Naive thymus-derived CD8-positive, alpha-beta T cell (primary cell): ENCODE measurements around the gene PIK3R2. TPM values are rescaled to one million over a fixed set of nuclear protein-coding genes. Genes with fewer than 3 reads are reported as not detected.
"Not testable (repeated sequence)": the region's sequence is repeated elsewhere in the genome, so short reads cannot be mapped to it uniquely, and the experiment has no call there.

Experiments used
- ATAC-seq, 2 donors: fragments of 150-1000 bp; cut with Tn5 transposase in 1 of 2; sonication (Bioruptor Pico), chemical (Tn5 transposase) in 1 of 2; 1 replicate in 1 of 2; 2 replicates in 1 of 2; pipeline ENCODE4 v1.10.0; 2021; ENCODE audit warnings: mild to moderate bottlenecking in 2 of 2, moderate library complexity in 2 of 2
- POLR2A ChIA-PET: fragments of 350-600 bp; sonication (Branson Sonifier 250); formaldehyde crosslinking; loops from one replicate; lab custom pipeline; 2021; ENCODE audit warnings: antibody characterized with exemption; lab: Charles Lee
- DNase-seq, 10 donors: peaks; one replicate each; pipeline versions ENCODE4 v3.0.0 to v3.0.0-alpha.2; 2020 to 2022
- H3K27ac Mint-ChIP-seq, 10 donors: one replicate each; pipeline ENCODE4 v1.8.0; 2020 to 2022; ENCODE audit warnings: mild to moderate bottlenecking in 10 of 10, mixed read lengths in 10 of 10, moderate library complexity in 4 of 10, inconsistent platforms in 1 of 10
- H3K27me3 Mint-ChIP-seq, 5 donors: one replicate each; pipeline ENCODE4 v1.8.0; 2021 to 2022; ENCODE audit warnings: mixed read lengths in 5 of 5
- H3K36me3 Mint-ChIP-seq, 3 donors: one replicate each; pipeline ENCODE4 v1.8.0; 2020 to 2022; ENCODE audit warnings: mixed read lengths in 3 of 3, mild to moderate bottlenecking in 2 of 3, inconsistent platforms in 1 of 3
- H3K4me1 Mint-ChIP-seq, 4 donors: one replicate each; pipeline ENCODE4 v1.8.0; 2021 to 2022; ENCODE audit warnings: mixed read lengths in 4 of 4
- H3K4me3 Mint-ChIP-seq, 10 donors: one replicate each; pipeline ENCODE4 v1.8.0; 2020 to 2022; ENCODE audit warnings: mild to moderate bottlenecking in 10 of 10, mixed read lengths in 10 of 10, moderate library complexity in 6 of 10, inconsistent platforms in 1 of 10
- H3K9me3 Mint-ChIP-seq, 9 donors: one replicate each; pipeline ENCODE4 v1.8.0; 2020 to 2022; ENCODE audit warnings: mixed read lengths in 9 of 9, mild to moderate bottlenecking in 3 of 9, inconsistent platforms in 1 of 9, moderate library complexity in 1 of 9
- polyA plus RNA-seq, 3 donors: library from polyadenylated mRNA; unstranded; fragments of 300-500 nt; fragmentation: Illumina TruSeq; gene quantifications; one replicate each; pipeline ENCODE4 v1.2.3, GENCODE V29; 2021
- total RNA-seq, 8 experiments: library from RNA in 2 of 8; stranded (reverse) in 2 of 8; gene quantifications; one replicate each; pipeline ENCODE4 v1.2.3 and lab custom pipeline; 2021 to 2026

Gene PIK3R2
- total and polyA plus RNA-seq, 5 experiments from 2014 or later, result 1.5 to 21.5 (median 11.7) TPM

DNA sequence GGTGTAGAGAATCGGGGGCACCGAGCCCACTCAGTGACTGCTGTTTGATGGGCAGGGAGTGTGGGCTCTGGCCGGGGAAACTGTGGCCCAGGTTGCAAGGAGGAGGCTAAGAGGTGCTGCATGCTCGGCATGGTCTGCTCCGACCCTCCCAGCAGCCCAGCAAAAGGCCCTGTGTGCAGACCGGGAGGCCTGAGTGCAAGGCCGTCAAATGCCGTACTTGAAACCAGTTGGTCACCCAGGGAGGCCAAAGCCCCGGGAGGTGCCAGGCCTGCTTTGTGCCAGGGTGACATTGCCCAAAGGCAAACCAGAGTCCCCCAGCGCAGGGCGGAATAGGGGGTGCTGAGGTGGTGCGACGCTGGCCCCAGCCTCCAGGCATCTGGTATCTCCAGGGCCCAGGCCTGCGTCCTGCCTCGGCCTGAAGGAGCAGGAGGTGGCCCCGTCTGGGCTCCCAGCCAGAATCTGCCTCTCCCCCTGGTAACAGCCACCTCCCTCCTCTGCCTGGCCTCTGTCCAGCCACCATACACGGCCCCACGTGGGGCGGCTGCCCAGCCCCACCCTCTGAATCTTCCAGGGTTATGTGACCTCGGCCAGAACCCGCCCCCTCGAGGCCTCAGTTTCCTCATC is 4.0 kb downstream of the PIK3R2 start:
- no peak overlapping the region for H3K27ac Mint-ChIP-seq
- H3K27me3 Mint-ChIP-seq, result no peaks in the 10 kb centered on the region
- DNase-seq, result no peak
- no peaks in the 10 kb centered on the region for H3K9me3 Mint-ChIP-seq
- H3K4me1 Mint-ChIP-seq, result peaks cover 16 to 34% (median 30%) of the 10 kb centered on the region in 4 donors
- H3K4me3 Mint-ChIP-seq, result no peak overlapping the region
- H3K36me3 Mint-ChIP-seq, result peaks cover 0 to 3% (median 0%) of the 10 kb centered on the region in 3 donors
- POLR2A ChIA-PET, result no interaction called here
- ATAC-seq, result no peak

DNA sequence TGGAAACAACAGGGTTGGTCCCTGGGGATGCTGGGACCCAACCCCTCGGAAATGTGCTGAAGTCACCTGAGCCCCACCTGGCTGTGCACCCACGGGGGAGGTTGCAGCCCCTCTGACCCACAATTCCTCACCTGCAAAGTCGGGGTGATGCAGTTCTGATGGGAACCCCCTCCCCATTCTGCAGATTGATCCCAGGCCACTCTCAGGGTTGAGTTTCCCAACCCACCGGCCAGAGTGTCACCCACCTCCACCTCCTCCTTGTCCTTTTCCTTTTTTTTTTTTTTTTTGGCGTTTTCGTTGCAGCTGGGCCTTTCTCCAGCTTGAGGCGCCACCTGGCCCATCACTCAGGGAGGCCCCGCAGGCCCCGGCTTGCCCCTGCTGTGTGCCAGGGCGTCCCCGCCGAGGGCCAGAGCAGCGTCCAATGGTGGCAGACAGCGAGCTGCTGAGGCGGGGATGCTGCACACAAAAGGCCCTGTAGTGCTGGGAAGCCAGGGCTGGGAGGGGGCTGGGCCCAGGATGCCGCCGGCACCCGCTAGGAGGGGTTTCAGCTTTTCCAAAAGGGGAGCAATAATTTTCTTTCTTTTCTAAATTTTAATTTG is 4.6 kb downstream of the PIK3R2 start:
- DNase-seq (no peak), ATAC-seq (no peak)
- peaks cover 0 to 3% (median 0%) of the 10 kb centered on the region in 3 donors for H3K36me3 Mint-ChIP-seq
- no peaks in the 10 kb centered on the region for H3K9me3 Mint-ChIP-seq
- POLR2A ChIA-PET, result interaction anchor here (0.7 kb wide), 1 partner anchor 15 kb away, joined by 5 read pairs; no protein-coding TSS in a partner anchor
- H3K4me1 Mint-ChIP-seq, result peaks cover 12 to 31% (median 24%) of the 10 kb centered on the region in 4 donors
- H3K27ac Mint-ChIP-seq, result no peak overlapping the region
- no peaks in the 10 kb centered on the region for H3K27me3 Mint-ChIP-seq
- no peak overlapping the region for H3K4me3 Mint-ChIP-seq

DNA sequence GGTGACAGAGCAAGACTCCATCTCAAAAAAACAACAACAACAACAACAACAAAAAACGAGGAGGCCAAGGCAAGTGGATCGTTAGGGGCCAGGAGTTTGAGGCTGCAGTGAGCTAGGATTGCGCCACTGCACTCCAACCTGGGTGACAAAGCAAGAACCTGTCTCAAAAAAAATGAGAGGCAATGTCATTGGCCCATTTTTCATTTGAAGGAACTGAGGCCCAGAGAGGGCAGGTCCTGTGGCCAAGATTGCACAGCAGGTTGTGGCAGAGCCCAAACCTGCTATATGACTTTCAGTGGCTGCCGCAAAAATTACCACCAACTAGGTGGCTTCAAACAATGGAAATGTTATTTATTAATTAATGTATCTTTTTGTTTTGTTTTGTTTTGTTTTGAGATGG is 5.5 kb downstream of the PIK3R2 start:
- peaks cover 0 to 8% (median 0%) of the 10 kb centered on the region in 3 donors for H3K36me3 Mint-ChIP-seq
- ATAC-seq (no peak), DNase-seq (no peak)
- H3K27ac Mint-ChIP-seq, result peak overlapping the region in 1 of 10 donors; percentile 15
- no peaks in the 10 kb centered on the region for H3K9me3 Mint-ChIP-seq
- no peak overlapping the region for H3K4me3 Mint-ChIP-seq
- no peaks in the 10 kb centered on the region for H3K27me3 Mint-ChIP-seq
- POLR2A ChIA-PET, result interaction anchor here (0.7 kb wide), 1 partner anchor 47 kb away, joined by 3 read pairs; no protein-coding TSS in a partner anchor
- H3K4me1 Mint-ChIP-seq, result peaks cover 11 to 31% (median 23%) of the 10 kb centered on the region in 4 donors

DNA sequence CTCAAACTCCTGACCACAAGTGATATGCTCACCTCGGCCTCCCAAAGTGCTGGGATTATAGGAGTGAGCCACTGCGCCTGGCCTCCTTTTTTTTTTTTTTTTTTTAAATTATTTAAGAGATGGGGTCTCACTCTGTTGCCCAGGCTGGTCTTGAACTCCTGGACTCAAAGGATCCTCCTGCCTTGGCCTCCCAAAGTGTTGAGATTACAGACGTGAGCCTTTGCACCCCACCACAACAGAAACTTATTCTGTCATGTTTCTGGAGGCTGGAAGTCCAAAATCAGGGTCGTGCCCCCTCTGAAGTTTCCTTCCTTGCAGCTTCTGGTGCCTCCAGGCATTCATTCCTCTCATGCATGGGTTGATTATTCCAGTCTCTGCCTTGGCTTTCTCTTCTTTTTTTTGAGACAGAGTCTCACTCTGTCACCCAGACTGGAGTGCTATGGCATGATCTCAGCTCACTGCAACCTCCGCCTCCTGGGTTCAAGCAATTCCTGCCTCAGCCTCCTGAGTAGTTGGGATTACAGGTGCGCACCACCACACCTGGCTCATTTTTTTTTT is 6.2 kb downstream of the PIK3R2 start:
- H3K4me3 Mint-ChIP-seq, DNase-seq, H3K27ac Mint-ChIP-seq, ATAC-seq, H3K9me3 Mint-ChIP-seq, H3K27me3 Mint-ChIP-seq: not testable (repeated sequence)
- POLR2A ChIA-PET, result interaction anchor here (1.0 to 1.8 kb wide), 2 partner anchors 68 to 159 kb away, joined by 4 to 9 read pairs; no protein-coding TSS in a partner anchor
- Mint-ChIP-seq H3K4me1 (peaks cover 8 to 26% (median 19%) of the 10 kb centered on the region in 4 donors), H3K36me3 (peaks cover 0 to 13% (median 0%) of the 10 kb centered on the region in 3 donors)

DNA sequence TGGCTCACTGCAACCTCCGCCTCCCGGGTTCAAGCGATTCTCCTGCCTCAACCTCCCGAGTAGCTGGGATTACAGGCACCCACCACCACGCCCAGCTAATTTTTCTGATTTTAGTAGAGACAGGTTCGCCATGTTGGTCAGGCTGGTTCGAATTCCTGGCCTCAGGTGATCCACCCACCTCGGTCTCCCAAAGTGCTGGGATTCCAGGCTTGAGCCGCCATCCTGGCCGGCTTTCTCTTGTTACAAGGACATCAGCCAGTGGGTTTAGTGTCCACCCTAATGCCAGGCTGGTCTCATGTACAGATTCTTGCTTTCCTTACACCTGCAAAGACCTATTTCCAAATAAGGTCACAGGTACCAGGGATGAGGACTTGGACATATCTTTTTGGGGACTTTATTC is 6.8 kb downstream of the PIK3R2 start:
- peaks cover 0 to 14% (median 0%) of the 10 kb centered on the region in 3 donors for H3K36me3 Mint-ChIP-seq
- DNase-seq (no peak), ATAC-seq (no peak)
- no peak overlapping the region for H3K4me3 Mint-ChIP-seq
- H3K9me3 Mint-ChIP-seq, result no peaks in the 10 kb centered on the region
- H3K27me3 Mint-ChIP-seq, result no peaks in the 10 kb centered on the region
- H3K4me1 Mint-ChIP-seq, result peaks cover 4 to 21% (median 13%) of the 10 kb centered on the region in 4 donors
- peak overlapping the region in 1 of 10 donors; percentile 70 for H3K27ac Mint-ChIP-seq
- POLR2A ChIA-PET, result interaction anchor here (1.0 to 1.8 kb wide), 2 partner anchors 69 to 160 kb away, joined by 4 to 9 read pairs; no protein-coding TSS in a partner anchor

DNA sequence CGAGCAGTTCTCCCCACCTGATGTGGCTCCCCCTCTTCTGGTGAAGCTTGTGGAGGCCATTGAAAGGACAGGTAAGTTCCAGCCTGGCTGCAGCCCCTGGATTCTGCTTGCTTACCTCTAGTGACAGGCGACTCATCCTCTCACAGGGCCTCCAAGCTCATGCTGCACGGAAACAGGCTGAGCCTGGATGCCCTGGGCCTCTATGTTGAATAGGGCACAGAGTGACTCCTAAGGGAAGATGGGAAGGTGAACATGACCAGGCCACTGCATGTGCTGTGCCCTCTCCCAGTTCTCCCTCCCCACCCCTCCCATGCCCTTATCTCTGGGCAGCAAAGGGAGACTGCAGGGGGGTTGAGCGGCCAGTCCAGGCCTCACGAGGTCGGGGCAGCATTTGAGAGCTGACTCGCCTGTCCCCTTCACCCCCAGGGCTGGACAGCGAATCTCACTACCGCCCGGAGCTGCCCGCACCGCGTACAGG is 7.6 kb downstream of the PIK3R2 start:
- no peaks in the 10 kb centered on the region for H3K27me3 Mint-ChIP-seq
- DNase-seq, result no peak
- H3K4me1 Mint-ChIP-seq, result peaks cover 2 to 18% (median 13%) of the 10 kb centered on the region in 4 donors
- no peaks in the 10 kb centered on the region for H3K9me3 Mint-ChIP-seq
- peaks cover 0 to 18% (median under 1%) of the 10 kb centered on the region in 3 donors for H3K36me3 Mint-ChIP-seq
- peak overlapping the region in 7 of 10 donors; percentile 37 to 82 (median 66) for H3K27ac Mint-ChIP-seq
- POLR2A ChIA-PET, result interaction anchor here (0.6 to 3.2 kb wide), 13 partner anchors 8 to 792 kb away, joined by 3 to 13 read pairs (median 3); partner anchors contain the start of genes IL12RB1 and PIK3R2
- H3K4me3 Mint-ChIP-seq, result peak overlapping the region in 9 of 10 donors; percentile 3 to 62 (median 57)
- no peak for ATAC-seq

DNA sequence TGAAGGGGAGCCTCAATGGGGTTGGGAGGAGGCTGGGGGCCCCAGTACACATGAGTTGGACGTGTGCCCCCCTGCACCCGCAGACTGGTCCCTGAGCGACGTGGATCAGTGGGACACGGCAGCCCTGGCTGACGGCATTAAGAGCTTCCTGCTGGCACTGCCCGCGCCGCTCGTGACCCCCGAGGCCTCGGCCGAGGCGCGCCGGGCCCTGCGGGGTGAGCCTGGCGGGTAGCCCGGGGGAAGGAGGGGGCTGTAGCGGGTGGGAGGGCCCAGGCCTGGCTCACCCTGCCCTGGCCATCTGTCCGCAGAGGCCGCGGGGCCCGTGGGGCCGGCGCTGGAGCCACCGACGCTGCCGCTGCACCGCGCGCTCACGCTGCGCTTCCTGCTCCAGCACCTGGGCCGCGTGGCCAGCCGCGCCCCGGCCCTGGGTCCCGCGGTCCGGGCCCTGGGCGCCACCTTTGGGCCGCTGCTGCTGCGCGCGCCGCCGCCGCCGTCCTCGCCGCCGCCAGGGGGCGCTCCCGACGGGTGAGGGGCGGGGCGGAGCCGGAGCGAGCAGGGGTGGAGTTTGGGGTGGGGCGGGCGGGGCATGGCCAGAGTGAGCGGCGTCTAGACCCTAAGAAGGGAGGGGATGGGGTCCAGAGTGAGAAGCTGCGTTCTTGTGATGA is 8.1 kb downstream of the PIK3R2 start:
- H3K27me3 Mint-ChIP-seq, result no peaks in the 10 kb centered on the region
- peak; percentile 67 to 90 (median 83) for DNase-seq
- peak overlapping the region in 6 of 10 donors; percentile 3 to 70 (median 58) for H3K4me3 Mint-ChIP-seq
- peak overlapping the region in 2 of 10 donors; percentile 62 to 81 for H3K27ac Mint-ChIP-seq
- H3K36me3 Mint-ChIP-seq, result peaks cover 0 to 24% (median 3%) of the 10 kb centered on the region in 3 donors
- peaks cover 2 to 18% (median 12%) of the 10 kb centered on the region in 4 donors for H3K4me1 Mint-ChIP-seq
- H3K9me3 Mint-ChIP-seq, result no peaks in the 10 kb centered on the region
- peak; percentile 94 to 97 for ATAC-seq
- POLR2A ChIA-PET, result interaction anchor here (0.6 to 3.2 kb wide), 13 partner anchors 9 to 792 kb away, joined by 3 to 13 read pairs (median 3); partner anchors contain the start of genes IL12RB1 and PIK3R2

DNA sequence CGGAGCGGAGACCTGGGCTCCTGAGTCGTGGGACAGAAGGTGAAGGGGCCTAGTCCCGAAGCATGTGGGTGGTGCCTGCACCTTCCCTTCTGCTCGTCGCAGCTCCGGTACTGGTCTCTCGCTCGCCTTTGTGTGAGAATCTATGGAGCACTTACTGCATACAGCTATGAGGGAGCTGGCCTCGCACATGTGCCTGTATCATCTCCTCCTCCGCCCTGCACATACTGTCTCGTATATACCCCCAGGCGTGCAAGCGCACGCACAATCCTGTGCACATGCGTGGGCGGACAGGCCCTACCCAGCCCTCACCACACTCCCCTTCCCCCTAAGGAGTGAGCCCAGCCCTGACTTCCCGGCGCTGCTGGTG is 8.7 kb downstream of the PIK3R2 start:
- DNase-seq, result no peak
- peak in 1 of 2 donors; percentile 31 for ATAC-seq

DNA sequence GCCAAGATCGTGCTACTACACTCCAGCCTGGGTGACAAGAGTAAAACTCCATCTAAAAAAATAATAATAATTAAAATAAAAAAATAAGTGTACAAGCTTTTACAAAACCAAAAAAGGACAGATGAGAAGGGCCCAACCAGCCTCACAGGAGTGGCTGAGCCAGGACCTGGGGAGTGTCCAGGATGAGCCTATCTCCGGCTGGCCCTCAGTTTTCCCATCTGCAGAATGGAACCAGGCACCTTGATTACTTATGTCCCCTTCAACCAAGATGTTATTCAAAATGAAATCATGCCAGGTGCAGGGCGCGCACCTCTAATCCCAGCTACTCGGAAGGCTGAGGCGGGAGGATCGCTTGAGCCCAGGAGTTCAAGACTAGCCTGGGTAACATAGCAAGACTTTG is 11.1 kb downstream of the PIK3R2 start:
- Mint-ChIP-seq H3K9me3 (no peaks in the 10 kb centered on the region), H3K27ac (peak overlapping the region in 1 of 10 donors; percentile 38), H3K4me3 (no peak overlapping the region), H3K36me3 (peaks cover 0 to 42% (median 9%) of the 10 kb centered on the region in 3 donors), H3K27me3 (no peaks in the 10 kb centered on the region), H3K4me1 (peaks cover 4 to 14% (median 11%) of the 10 kb centered on the region in 4 donors)
- ATAC-seq (no peak), DNase-seq (no peak)
- POLR2A ChIA-PET, result interaction anchor here (0.7 to 0.9 kb wide), 2 partner anchors 29 to 68 kb away, joined by 3 read pairs; partner anchors contain the start of gene MPV17L2

More for the DNA sequence above, 8.7 kb downstream of the PIK3R2 start:
- Mint-ChIP-seq H3K27ac (peak overlapping the region in 4 of 10 donors; percentile 29 to 81 (median 58)), H3K9me3 (no peaks in the 10 kb centered on the region), H3K27me3 (no peaks in the 10 kb centered on the region), H3K36me3 (peaks cover 0 to 27% (median 3%) of the 10 kb centered on the region in 3 donors), H3K4me1 (peaks cover 2 to 13% (median 8%) of the 10 kb centered on the region in 4 donors), H3K4me3 (peak overlapping the region in 5 of 10 donors; percentile 14 to 70 (median 36))
- POLR2A ChIA-PET, result interaction anchor here (1.2 to 3.2 kb wide), 4 partner anchors 9 to 119 kb away, joined by 3 to 13 read pairs (median 4); partner anchors contain the start of gene PIK3R2

DNA sequence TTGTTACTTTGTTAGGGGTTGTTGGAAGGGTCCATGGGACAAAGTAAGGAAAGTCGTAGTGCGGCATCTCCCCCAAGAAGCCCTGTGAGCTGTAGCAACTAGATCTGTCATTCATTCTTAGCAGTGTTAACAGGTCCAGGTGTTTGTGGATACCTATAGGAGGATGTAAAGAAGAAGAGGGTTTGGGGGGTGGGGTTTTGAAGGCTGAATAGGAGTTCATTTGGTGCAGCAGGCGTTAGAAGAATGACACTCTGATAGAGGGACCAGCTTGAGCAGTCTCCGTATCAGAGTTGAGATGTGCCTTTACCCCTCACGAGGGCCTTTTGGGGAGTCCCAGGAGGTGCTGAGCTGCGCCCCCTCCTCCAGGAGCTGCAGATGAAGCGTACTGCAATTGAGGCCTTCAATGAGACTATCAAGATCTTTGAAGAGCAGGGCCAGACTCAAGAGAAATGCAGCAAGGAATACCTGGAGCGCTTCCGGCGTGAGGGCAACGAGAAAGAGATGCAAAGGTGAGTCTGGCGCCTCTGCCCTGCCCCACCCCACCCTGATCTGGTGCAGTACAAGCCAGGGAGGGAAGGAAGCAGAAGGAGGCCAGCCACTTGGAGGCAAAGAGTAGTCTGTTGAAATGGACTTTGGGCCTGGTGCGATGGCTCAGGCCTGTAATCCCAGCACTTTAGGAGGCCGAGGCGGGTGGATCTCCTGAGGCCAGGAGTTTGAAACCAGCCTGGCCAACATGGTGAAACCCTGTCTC is 13.0 kb downstream of the PIK3R2 start:
- Mint-ChIP-seq H3K9me3 (no peaks in the 10 kb centered on the region), H3K4me1 (peaks cover 0 to 20% (median 4%) of the 10 kb centered on the region in 4 donors), H3K27me3 (no peaks in the 10 kb centered on the region), H3K4me3 (no peak overlapping the region), H3K27ac (peak overlapping the region in 2 of 10 donors; percentile 22 to 34), H3K36me3 (peaks cover 0 to 53% (median 9%) of the 10 kb centered on the region in 3 donors)
- POLR2A ChIA-PET, result interaction anchor here (0.6 to 1.5 kb wide), 2 partner anchors 8 to 66 kb away, joined by 3 read pairs; no protein-coding TSS in a partner anchor
- no peak for ATAC-seq
- DNase-seq, result no peak

DNA sequence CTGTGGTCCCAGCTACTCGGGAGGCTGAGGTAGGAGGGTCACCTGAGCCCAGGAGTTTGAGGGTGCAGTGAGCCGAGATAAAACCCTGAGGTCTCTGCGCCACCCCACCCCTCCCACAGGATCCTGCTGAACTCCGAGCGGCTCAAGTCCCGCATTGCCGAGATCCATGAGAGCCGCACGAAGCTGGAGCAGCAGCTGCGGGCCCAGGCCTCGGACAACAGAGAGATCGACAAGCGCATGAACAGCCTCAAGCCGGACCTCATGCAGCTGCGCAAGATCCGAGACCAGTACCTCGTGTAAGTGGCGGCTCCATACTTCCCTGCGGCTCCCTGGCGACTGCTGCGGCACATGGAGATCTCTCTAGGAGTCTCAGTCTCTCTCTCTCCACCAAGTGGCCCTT is 14.0 kb downstream of the PIK3R2 start:
- Mint-ChIP-seq H3K36me3 (peaks cover 0 to 53% (median 9%) of the 10 kb centered on the region in 3 donors), H3K4me3 (no peak overlapping the region), H3K27me3 (no peaks in the 10 kb centered on the region), H3K4me1 (peaks cover 0 to 25% (median 3%) of the 10 kb centered on the region in 4 donors), H3K9me3 (no peaks in the 10 kb centered on the region), H3K27ac (no peak overlapping the region)
- ATAC-seq (no peak), DNase-seq (no peak)
- POLR2A ChIA-PET, result interaction anchor here (1.0 kb wide), 1 partner anchor 150 kb away, joined by 3 read pairs; no protein-coding TSS in a partner anchor
